Measurements from ENCODE around the gene VCX3A.

Gene VCX3A

DNA sequence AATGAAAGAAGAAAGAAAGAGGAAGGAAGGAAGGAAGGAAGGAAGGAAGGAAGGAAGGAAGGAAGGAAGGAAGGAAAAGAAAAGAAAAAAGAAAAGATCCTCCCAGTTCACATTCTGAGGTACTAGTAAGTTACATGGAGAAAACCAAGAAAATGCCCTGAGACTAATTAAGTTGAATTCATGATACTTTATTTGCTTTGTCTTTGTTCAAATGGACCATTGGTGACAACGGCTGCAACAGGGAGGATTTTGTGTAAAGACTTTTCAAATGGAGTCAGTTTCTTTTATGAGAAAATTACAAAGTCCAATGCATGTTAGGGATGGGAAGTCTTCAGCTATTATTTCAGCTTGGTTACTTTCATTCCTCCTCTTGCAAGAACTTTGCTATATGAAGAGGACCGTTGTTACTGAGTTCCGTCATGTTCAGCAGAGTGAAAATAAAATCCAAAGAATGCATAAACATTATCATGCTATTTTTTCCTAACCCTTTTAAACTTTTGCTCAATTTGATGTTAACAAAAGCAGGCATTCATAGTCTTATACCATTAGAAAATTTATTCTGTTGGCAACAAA lies 8.3 kb downstream of the VCX3A start:
- H3K4me3 ChIP-seq (ENCODE audit: low read depth, low read length): no peak overlapping the region
- DNase-seq (ENCODE audit: low read depth): no peak
- TF ChIP-seq, protein P1, sequence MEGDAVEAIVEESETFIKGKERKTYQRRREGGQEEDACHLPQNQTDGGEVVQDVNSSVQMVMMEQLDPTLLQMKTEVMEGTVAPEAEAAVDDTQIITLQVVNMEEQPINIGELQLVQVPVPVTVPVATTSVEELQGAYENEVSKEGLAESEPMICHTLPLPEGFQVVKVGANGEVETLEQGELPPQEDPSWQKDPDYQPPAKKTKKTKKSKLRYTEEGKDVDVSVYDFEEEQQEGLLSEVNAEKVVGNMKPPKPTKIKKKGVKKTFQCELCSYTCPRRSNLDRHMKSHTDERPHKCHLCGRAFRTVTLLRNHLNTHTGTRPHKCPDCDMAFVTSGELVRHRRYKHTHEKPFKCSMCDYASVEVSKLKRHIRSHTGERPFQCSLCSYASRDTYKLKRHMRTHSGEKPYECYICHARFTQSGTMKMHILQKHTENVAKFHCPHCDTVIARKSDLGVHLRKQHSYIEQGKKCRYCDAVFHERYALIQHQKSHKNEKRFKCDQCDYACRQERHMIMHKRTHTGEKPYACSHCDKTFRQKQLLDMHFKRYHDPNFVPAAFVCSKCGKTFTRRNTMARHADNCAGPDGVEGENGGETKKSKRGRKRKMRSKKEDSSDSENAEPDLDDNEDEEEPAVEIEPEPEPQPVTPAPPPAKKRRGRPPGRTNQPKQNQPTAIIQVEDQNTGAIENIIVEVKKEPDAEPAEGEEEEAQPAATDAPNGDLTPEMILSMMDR (IDR thresholded peaks at IDR 0.05; ENCODE audit: insufficient read depth, low read depth, low read length, missing control alignments): no peak

DNA sequence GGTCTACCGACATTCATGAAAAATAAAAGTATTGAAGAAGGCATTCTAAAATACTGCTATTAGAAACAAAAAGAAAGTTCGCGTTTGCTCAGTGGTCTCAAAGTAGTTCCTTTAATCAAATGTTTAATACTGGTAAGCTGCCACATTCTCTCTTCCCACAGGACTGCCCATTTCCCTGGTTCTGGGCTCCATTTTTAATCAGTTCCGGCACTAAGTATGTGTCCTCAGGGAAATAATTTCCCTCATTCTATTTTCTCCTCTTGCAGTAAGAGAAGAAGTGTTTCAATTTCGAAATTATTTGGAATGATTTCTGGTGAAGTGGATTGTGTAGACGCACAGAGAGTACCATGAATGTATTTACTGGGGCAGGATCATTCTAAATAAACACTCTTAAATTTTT lies 17.5 kb downstream of the VCX3A start:
- no peak overlapping the region for H3K4me3 ChIP-seq (ENCODE audit: low read depth, low read length)
- TF ChIP-seq, protein P1 (IDR thresholded peaks at IDR 0.05; ENCODE audit: insufficient read depth, low read depth, low read length, missing control alignments): no peak
- DNase-seq (ENCODE audit: low read depth): no peak

DNA sequence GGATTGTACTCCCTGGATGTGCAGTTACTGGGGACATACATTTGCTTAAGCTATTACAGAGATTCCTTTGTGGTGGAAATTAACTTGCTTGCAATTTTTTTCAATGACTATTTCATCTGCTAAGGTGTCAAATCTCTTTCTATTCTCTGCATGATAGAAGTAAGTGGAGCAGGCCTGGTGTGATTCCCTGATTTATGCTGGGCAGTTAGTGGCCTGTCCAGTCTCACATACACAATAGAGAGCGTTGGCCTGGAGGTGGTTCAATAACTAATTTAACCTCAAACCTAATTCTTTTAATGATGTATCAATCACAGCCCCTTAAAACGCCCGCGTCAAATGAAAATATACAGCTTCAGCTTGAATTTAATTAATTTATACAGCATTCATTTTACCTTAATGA lies 28.5 kb downstream of the VCX3A start:
- TF ChIP-seq, protein P1 (IDR thresholded peaks at IDR 0.05; ENCODE audit: insufficient read depth, low read depth, low read length, missing control alignments): no peak
- DNase-seq (ENCODE audit: low read depth): no peak
- H3K4me3 ChIP-seq (ENCODE audit: low read depth, low read length): no peak overlapping the region

DNA sequence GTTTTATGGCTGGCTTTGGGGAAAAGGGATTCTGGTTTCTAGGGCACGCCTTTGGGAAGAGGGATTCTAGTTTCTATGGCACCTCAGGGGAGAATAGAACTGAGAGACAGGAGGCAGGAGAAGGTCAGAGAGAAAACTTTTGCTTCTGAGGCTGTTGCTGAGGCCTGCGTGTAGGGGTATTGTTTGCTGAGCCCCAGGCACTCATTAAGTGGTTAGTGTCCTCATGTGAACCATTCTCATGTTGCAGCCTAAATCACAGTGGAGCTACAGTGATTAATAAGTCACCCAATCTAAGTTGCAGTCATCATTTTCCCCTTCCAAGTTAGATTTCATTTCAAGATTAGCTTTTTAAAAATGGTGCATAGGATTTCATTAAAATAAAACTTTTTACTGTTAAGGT lies 29.0 kb downstream of the VCX3A start:
- no peak for DNase-seq (ENCODE audit: low read depth)
- TF ChIP-seq, protein P1 (IDR thresholded peaks at IDR 0.05; ENCODE audit: insufficient read depth, low read depth, low read length, missing control alignments): no peak
- H3K4me3 ChIP-seq (ENCODE audit: low read depth, low read length): no peak overlapping the region

DNA sequence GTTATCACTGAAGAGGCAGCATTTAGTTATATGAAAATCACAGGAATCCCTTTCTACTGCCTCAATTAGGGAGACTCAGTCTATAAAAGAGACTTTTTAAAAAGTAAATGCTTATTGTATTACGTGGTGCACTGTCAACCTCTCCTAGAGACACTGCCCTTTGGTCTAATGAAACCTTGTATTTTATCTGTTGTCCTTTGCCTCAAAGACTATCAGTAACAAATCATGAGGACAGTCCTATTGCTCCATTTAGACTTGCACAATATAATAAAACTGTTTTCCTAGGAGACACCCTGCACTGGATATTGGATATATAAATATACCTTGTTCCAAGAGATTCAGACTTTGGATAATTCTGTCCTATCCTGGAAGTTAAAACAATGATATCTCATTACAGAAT lies 34.2 kb downstream of the VCX3A start:
- DNase-seq (ENCODE audit: low read depth): no peak
- no peak overlapping the region for H3K4me3 ChIP-seq (ENCODE audit: low read depth, low read length)
- TF ChIP-seq, protein P1 (IDR thresholded peaks at IDR 0.05; ENCODE audit: insufficient read depth, low read depth, low read length, missing control alignments): no peak

DNA sequence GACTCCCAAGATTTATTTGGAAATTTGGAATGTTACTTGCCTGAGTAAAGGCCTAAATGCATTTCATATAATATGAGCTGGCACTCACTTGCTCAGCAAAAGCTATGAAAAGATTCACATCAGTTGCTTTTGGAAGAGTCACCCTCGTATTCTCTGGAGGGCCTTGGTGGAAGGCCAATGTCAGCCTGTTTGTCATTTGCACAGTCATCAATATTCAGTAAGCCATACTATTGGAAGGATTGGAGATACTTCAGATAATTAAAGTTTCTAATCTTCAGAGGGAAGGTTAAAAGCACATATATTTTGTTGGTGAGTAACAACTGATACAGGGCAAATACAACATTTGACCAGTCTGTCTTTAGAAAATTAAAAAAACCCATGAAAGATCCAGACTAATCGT lies 36.6 kb downstream of the VCX3A start:
- TF ChIP-seq, protein P1 (IDR thresholded peaks at IDR 0.05; ENCODE audit: insufficient read depth, low read depth, low read length, missing control alignments): no peak
- no peak for DNase-seq (ENCODE audit: low read depth)
- no peak overlapping the region for H3K4me3 ChIP-seq (ENCODE audit: low read depth, low read length)

Data from GM12865 (cell line).